Measurements from ENCODE around the gene ZCWPW1.

DNA sequence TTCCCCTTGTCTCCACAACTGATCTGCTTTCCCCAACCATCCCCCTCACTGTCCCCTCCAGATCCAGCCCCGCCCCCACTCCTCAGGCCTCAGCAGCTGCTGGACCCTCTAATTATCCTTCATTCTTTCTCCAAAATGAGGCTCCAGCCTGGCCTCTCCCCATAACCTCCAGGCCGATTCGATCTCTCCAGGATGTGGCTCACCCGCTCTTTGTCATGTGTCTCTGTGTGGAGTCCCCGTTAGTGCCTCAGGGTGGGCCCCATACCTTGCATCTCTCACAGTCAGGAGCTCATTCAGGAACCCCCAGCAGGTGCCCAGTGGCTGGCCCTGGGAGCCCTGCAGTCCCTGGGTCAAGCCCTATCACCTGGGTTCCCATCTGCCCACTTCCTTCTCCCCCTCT, 53.9 kb downstream of the ZCWPW1 start:
- TF ChIP-seq, protein P1, sequence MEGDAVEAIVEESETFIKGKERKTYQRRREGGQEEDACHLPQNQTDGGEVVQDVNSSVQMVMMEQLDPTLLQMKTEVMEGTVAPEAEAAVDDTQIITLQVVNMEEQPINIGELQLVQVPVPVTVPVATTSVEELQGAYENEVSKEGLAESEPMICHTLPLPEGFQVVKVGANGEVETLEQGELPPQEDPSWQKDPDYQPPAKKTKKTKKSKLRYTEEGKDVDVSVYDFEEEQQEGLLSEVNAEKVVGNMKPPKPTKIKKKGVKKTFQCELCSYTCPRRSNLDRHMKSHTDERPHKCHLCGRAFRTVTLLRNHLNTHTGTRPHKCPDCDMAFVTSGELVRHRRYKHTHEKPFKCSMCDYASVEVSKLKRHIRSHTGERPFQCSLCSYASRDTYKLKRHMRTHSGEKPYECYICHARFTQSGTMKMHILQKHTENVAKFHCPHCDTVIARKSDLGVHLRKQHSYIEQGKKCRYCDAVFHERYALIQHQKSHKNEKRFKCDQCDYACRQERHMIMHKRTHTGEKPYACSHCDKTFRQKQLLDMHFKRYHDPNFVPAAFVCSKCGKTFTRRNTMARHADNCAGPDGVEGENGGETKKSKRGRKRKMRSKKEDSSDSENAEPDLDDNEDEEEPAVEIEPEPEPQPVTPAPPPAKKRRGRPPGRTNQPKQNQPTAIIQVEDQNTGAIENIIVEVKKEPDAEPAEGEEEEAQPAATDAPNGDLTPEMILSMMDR (conservative IDR thresholded peaks at IDR 0.05 in 1 of 2, IDR thresholded peaks at IDR 0.05 in 1 of 2; ENCODE audit: extremely low read depth in 1 of 2, insufficient read depth in 1 of 2, low read depth in 1 of 2, low read length in 2 of 2) = no peak
- TF ChIP-seq EZH2 (IDR thresholded peaks at IDR 0.05; ENCODE audit: borderline replicate concordance, low read length) = no peak
